HG03439 (cell line): ENCODE data around the gene TSPAN13.
A peak's percentile ranks its signal among the peaks of the same experiment; 100 is the strongest.
"Not testable (repeated sequence)": the region's sequence is repeated elsewhere in the genome, so short reads cannot be mapped to it uniquely, and the experiment has no call there.

Experiments
- ATAC-seq: cut with Tn5 transposase; IDR thresholded peaks from one replicate; pipeline ENCODE4 v1.9.1; 2021; ENCODE audit warnings: mild to moderate bottlenecking, moderate library complexity; ENCODE audit not compliant: unreplicated experiment

Gene TSPAN13

DNA sequence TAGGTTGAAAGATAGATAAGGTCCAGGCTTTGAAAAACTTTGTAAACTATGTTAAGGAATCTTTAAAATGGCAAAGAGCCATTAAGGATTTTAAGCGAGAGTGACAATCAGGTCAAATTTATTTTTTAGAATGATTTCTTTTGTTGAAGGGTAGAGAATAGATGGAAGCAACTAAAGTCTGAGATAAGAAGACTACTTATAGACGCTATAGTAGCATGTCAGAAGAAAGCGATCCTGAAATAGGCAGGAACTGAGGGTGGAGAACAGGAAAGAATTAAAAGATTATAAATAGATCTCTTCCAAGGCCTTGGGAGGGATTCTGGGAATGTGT lies 13.0 kb upstream of the TSPAN13 start:
- ATAC-seq: no peak

- ATAC-seq: no peak
These were observed 12.6 kb upstream of the TSPAN13 start for GRCh38 chr7:16740996-16741395.

DNA sequence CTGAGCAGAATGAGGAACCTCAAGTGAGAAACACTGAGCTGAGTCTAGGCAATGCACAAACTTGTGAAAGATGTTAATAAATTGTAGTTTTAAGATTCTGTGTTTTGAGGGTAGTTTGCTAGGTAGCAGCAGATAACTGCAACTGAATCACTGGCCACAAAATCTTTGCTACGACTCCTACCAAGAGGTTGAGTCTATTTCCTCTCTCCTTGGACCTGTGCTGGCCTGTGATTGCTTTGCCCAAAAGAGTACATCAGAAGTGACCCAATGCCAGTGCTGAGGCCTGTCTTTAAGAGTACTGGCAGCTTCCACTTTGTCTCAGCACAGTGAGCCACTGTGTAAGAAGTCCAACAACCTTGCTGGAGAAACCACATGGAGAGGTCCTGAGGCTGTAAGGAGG lies 11.9 kb upstream of the TSPAN13 start:
- no peak for ATAC-seq

GRCh38 chr7:16742547-16742946 lies 11.0 kb upstream of the TSPAN13 start:
- no peak for ATAC-seq

- no peak for ATAC-seq
These were observed 10.3 kb upstream of the TSPAN13 start for GRCh38 chr7:16743236-16743635.

GRCh38 chr7:16744518-16745250 lies 8.9 kb upstream of the TSPAN13 start:
- ATAC-seq: no peak

- no peak for ATAC-seq
These were observed 7.9 kb upstream of the TSPAN13 start for GRCh38 chr7:16745645-16746044.

DNA sequence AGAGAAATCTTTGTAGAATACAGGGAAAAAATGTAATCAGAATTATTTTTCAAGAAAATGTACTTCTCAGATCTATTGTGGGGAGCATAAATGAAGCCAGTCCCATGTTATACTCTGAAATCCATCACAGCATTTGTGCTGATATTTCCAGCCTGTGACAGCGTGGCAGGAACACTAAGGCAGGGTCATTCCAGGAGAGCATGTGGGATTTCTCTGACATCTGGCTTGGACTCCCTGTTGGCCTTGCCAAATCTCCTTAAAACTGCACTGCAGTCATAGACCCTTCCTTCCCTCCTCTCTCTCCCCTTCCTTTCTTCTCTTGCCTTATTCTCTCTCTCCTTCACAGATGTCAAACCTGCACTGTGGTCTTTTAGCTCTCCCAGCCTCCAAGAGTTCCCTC lies 6.5 kb upstream of the TSPAN13 start:
- ATAC-seq: no peak

DNA sequence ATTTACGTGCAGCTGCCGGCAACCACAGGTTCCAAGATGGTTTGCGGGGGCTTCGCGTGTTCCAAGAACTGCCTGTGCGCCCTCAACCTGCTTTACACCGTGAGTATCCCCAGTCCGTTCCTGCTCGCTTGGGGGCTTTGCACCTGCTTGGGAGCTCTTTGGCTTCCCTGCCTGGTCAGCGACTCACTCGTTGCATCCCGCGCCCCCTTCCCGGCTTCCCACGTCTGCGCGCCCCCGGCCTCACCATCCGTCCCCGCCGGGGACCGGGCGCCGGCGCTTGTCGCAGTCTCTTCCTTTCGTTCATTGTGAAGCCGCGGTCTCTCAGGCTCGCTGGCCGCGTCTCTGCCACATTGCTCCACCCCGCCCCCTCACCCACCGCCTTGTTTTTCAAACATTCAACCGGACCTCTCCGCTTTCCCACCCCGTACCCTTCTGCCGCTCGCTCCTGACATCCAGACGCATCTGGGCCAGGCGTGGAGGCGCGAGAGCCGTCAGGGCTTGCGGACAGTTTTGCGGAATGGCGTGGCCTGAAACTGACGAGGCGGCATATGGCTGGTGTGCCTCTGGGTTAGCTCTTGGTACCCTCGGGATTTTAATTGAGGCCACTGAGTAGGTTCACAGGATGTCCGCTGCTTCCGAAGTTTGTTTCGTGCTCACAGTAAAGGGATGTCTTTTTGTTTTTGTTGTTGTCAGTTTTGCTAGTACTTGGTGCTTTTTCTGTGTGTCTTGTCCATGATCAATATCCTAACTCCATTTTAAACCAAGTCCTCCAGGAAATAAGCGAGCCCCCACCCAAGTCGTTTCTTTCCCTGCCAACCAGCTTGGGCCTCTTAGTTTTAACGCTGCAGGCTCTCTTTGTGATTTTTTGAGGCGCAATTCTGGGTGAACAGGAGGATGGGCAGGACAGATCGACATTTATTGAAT lies 639 bp downstream of the TSPAN13 start:
- ATAC-seq: peak; percentile 35

DNA sequence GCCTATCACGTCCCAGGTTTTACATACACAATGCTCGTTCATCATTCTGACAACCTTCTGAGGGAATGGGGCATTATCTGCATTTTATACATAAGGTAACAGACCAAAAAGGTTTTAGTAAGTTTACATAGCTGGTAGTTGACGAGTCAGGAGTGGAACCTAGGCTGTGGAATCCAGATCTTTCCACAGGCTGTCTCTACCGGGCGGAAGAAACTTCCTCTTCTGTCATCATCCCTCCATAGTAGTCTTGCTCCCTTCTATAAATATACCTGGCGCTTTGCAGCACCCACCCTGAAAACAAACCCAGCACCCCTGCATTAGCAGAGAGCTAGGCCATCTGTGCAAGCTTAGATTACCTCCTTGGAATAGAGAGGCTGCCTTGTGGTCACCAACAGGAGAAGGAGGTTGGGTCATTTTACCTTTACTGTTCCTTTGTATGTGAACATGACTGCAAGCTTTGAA lies 1.3 kb downstream of the TSPAN13 start:
- no peak for ATAC-seq

DNA sequence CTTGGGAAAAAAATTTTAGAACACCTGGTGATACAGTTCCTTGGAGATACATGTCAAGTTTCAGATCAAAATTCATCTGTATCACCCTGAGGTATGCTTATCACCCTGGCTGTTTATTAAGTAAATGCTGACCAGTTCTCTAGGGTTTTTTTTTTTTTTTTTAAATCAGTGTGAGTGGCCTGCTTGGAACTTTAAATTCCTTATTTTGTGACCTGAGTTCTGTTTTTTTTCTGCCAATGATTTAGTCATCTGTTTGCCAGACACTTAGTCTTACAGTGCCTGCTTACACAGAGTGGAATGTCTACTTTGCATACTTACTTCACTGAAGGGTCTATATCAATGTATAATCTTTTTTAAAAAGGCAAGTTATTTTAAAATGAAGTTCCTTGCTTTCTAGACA lies 1.8 kb downstream of the TSPAN13 start:
- no peak for ATAC-seq

DNA sequence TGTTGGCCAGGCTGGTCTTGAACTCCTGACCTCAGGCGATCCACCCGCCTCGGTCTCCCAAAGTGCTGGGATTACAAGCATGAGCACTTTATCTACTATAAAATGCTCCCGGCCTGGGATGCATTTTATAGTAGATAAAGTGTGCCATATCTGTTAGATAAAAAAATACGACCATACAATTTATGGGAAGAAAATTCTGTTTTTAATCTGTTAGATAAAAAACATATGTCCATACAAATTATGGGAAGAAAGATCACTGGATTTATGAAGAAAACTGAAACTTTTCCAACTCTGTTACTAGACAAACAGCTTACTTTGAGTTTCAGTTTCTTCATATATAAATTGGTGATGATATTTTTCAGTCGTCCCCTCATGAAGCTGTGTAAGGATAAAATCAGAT lies 4.5 kb downstream of the TSPAN13 start:
- no peak for ATAC-seq

GRCh38 chr7:16758631-16759611 lies 5.4 kb downstream of the TSPAN13 start:
- ATAC-seq: no peak

GRCh38 chr7:16759840-16760239 lies 6.3 kb downstream of the TSPAN13 start:
- ATAC-seq: no peak

DNA sequence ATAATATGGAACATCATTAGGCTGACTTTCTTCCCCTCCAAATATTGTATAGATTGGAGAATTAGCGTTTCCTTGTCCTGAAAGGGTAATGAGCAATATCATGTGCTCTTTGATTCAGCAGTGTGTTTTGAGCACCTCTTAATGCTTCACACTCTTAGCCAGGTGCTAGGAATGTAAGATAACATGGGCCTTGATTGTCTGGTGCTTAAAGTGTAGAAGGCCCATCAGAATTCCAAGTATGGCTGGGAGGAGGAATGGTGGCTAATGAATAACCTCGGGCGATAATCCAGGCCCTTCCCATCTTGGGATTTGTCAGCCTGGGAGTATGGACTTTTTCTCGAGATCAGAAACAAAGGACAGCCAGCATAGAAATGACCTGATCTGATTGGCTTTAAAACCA lies 8.6 kb downstream of the TSPAN13 start:
- ATAC-seq: no peak

DNA sequence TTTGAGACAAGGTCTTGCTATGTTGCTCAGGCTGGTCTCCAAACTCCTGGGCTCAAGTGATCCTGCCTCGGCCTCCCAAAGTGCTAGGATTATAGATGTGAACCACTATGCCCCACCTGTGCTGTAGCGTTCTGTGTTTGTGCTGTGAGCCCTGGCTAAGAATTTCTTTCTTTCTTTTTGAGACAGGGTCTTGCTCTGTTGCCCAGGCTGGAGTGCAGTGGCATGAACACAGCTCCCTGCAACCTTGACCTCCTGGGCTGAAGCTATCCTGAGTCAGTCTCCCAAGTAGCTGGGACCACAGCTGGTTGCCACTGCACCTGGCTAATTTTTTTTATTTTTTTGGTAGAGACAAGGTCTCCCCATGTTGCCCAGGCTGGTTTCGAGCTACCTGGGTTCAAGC lies 11.4 kb downstream of the TSPAN13 start:
- ATAC-seq: no peak

GRCh38 chr7:16765436-16765859 lies 11.9 kb downstream of the TSPAN13 start:
- ATAC-seq: no peak

- ATAC-seq: not testable (repeated sequence)
These were observed 16.4 kb downstream of the TSPAN13 start for GRCh38 chr7:16769994-16770393.

DNA sequence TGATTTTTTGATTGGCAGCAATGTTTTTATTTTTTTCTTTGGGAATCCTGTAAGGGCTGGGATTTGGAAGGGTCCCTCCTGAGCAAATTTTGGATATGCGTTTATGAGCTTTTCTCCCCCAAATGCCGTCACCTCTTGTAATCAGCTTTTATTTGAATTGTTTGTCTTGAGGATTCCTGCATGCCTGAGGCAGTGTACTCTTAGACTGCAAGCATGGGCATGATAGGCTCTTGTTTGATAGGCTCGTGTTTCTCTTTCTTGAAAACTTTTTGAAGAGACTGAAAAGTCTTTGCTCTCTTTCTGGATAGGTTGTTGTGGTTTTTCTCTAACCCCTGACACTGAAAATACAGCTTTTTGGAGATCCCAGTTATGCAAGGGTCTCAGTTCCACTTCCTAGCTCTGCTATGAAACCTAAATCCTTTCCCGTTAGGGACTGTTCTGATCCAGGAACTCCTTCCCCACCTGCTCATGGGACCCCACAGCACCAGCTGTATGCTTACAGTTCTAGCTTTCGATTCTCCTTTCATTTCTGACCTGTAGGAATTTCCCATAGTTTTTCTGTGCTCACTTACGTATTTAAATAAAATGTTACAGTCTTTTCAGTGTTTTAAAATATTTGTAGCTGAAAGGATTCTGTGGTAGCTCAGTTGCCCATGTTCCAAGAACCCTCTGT lies 17.2 kb downstream of the TSPAN13 start:
- ATAC-seq: no peak

- ATAC-seq: no peak
These were observed 19.8 kb downstream of the TSPAN13 start for GRCh38 chr7:16773326-16773725.
